ENCODE results near the gene SOBP.

DNA sequence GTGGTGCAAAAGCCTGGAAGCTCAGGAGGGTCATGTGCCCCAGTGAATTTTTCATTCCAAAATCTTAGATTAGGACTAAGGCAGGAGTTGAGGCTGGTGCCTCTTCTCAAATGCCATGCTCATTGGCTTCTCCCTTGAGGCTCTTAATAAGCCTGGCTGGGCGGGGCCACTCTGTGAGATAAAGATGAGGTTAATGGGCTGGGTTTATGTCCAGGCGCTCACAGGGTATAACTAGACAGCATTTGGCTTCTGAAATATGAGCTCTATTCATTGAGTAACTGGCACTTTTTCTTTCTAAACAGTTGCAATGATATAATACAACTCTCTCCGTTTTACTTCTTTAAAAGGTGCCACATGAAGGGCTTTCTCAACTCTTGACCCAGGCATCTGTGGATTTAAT is 177.9 kb downstream of the SOBP start:
- TF ChIP-seq, protein P1, sequence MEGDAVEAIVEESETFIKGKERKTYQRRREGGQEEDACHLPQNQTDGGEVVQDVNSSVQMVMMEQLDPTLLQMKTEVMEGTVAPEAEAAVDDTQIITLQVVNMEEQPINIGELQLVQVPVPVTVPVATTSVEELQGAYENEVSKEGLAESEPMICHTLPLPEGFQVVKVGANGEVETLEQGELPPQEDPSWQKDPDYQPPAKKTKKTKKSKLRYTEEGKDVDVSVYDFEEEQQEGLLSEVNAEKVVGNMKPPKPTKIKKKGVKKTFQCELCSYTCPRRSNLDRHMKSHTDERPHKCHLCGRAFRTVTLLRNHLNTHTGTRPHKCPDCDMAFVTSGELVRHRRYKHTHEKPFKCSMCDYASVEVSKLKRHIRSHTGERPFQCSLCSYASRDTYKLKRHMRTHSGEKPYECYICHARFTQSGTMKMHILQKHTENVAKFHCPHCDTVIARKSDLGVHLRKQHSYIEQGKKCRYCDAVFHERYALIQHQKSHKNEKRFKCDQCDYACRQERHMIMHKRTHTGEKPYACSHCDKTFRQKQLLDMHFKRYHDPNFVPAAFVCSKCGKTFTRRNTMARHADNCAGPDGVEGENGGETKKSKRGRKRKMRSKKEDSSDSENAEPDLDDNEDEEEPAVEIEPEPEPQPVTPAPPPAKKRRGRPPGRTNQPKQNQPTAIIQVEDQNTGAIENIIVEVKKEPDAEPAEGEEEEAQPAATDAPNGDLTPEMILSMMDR (IDR thresholded peaks at IDR 0.05) = no peak
- no peak for TF ChIP-seq ZFX (IDR thresholded peaks at IDR 0.05; ENCODE audit: borderline replicate concordance)

Measured in 22Rv1 (cell line).